Measurements from ENCODE around the gene EMC9. TPM values are rescaled to one million over a fixed set of nuclear protein-coding genes. Genes with fewer than 3 reads are reported as not detected.

EMC9 gene
- total and polyA plus RNA-seq, 9 donors, result 5.1 to 30.7 (median 17.3) TPM

GRCh38 chr14:24145690-24146452, 4.5 kb upstream of the EMC9 start:
- H3K27ac ChIP-seq, result peak overlapping the region; percentile 75 to 83
- peak overlapping the region; percentile 94 for H3K4me3 ChIP-seq
- intact Hi-C loops (cut with DNase I), result loop anchor here in 1 of 4 donors (10.0 kb wide), 1 partner anchor 219 kb away; the partner anchor contains the start of gene NFATC4
- no peaks in the 10 kb centered on the region for H3K27me3 ChIP-seq
- no peaks in the 10 kb centered on the region for H3K36me3 ChIP-seq
- H3K9me3 ChIP-seq, result no peaks in the 10 kb centered on the region
- TF ChIP-seq EP300 (IDR thresholded peaks at IDR 0.05) (no peak), POLR2A (IDR thresholded peaks at IDR 0.05) (no peak)
- TF ChIP-seq, protein P1, sequence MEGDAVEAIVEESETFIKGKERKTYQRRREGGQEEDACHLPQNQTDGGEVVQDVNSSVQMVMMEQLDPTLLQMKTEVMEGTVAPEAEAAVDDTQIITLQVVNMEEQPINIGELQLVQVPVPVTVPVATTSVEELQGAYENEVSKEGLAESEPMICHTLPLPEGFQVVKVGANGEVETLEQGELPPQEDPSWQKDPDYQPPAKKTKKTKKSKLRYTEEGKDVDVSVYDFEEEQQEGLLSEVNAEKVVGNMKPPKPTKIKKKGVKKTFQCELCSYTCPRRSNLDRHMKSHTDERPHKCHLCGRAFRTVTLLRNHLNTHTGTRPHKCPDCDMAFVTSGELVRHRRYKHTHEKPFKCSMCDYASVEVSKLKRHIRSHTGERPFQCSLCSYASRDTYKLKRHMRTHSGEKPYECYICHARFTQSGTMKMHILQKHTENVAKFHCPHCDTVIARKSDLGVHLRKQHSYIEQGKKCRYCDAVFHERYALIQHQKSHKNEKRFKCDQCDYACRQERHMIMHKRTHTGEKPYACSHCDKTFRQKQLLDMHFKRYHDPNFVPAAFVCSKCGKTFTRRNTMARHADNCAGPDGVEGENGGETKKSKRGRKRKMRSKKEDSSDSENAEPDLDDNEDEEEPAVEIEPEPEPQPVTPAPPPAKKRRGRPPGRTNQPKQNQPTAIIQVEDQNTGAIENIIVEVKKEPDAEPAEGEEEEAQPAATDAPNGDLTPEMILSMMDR (IDR thresholded peaks at IDR 0.05), result no peak
- 4 to 11% (median 8%) methylated on average over 9 of the region's 9 CpGs for WGBS, 3 donors
- DNase-seq, result no peak
- peaks cover 10% of the 10 kb centered on the region for H3K4me1 ChIP-seq (ENCODE audit: insufficient read depth)

DNA sequence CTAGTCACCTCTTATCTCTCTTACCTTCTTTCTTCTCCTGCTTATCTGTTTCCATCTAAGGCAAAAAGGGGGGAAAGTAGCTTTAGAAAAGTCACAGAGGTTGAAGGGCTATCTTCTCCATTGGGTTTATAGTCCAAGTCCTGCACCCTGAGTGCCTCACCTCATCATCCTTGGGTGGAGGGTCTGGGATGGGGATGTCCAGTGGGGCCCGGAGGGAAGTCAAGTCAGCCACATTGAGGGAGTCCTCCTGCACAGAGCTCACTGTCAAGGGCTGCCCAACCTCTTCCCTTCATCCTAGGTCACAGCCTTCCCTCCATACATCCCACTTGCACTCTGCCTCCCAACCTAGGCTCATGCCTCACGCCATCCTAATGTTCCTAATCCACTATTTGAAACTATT, 3.8 kb upstream of the EMC9 start:
- no peaks in the 10 kb centered on the region for H3K36me3 ChIP-seq
- peak overlapping the region in 1 of 2 donors; percentile 83 for H3K27ac ChIP-seq
- no peaks in the 10 kb centered on the region for H3K27me3 ChIP-seq
- DNase-seq, result no peak
- TF ChIP-seq POLR2A (IDR thresholded peaks at IDR 0.05) (no peak), EP300 (IDR thresholded peaks at IDR 0.05) (no peak)
- TF ChIP-seq, protein P1 (IDR thresholded peaks at IDR 0.05), result no peak
- H3K4me3 ChIP-seq, result no peak overlapping the region
- H3K9me3 ChIP-seq, result no peaks in the 10 kb centered on the region
- 83 to 94% (median 91%) methylated on average over 2 of the region's 2 CpGs for WGBS, 3 donors
- peaks cover 10% of the 10 kb centered on the region for H3K4me1 ChIP-seq (ENCODE audit: insufficient read depth)
- intact Hi-C loops (cut with DNase I), result loop anchor here in 1 of 4 donors (10.0 kb wide), 1 partner anchor 220 kb away; the partner anchor contains the start of gene NFATC4

- TF ChIP-seq, protein P1 (IDR thresholded peaks at IDR 0.05), result no peak
- no peak for TF ChIP-seq POLR2A (IDR thresholded peaks at IDR 0.05)
- TF ChIP-seq EP300 (IDR thresholded peaks at IDR 0.05), result no peak
- intact Hi-C loops (cut with DNase I), result loop anchor here in 1 of 4 donors (10.0 kb wide), 1 partner anchor 220 kb away; the partner anchor contains the start of gene NFATC4
- H3K36me3 ChIP-seq, result no peaks in the 10 kb centered on the region
- H3K27me3 ChIP-seq, result no peaks in the 10 kb centered on the region
- 90 to 95% (median 92%) methylated on average over 1 of the region's 1 CpG for WGBS, 3 donors
- no peaks in the 10 kb centered on the region for H3K9me3 ChIP-seq
- peaks cover 12% of the 10 kb centered on the region for H3K4me1 ChIP-seq (ENCODE audit: insufficient read depth)
- H3K4me3 ChIP-seq, result no peak overlapping the region
- DNase-seq, result no peak
- no peak overlapping the region for H3K27ac ChIP-seq
These were observed 3.1 kb upstream of the EMC9 start for GRCh38 chr14:24144451-24144850.

GRCh38 chr14:24143511-24143910, 2.1 kb upstream of the EMC9 start:
- H3K4me3 ChIP-seq, result no peak overlapping the region
- no peaks in the 10 kb centered on the region for H3K36me3 ChIP-seq
- TF ChIP-seq POLR2A (IDR thresholded peaks at IDR 0.05), result no peak
- TF ChIP-seq, protein P1 (IDR thresholded peaks at IDR 0.05), result no peak
- DNase-seq, result no peak
- peaks cover 13% of the 10 kb centered on the region for H3K4me1 ChIP-seq (ENCODE audit: insufficient read depth)
- H3K27me3 ChIP-seq, result no peaks in the 10 kb centered on the region
- WGBS, 3 donors, result 82 to 95% (median 84%) methylated on average over 2 of the region's 2 CpGs
- no peaks in the 10 kb centered on the region for H3K9me3 ChIP-seq
- H3K27ac ChIP-seq, result no peak overlapping the region
- intact Hi-C loops (cut with DNase I), result loop anchor here in 1 of 4 donors (10.0 kb wide), 1 partner anchor 221 kb away; the partner anchor contains the start of gene NFATC4
